ENCODE measurements around the gene EIF4G1.

- no peak for TF ChIP-seq CTCF (IDR thresholded peaks at IDR 0.05)
- TF ChIP-seq POLR2A (IDR thresholded peaks at IDR 0.05), result no peak
Measured at GRCh38 chr3:184353546-184353941, 39.1 kb downstream of the EIF4G1 start.

All from sigmoid colon (tissue), 3 donors.